HS-27A (cell line): Measurements from ENCODE around the gene PLA2G15.

Experiments used
- DNase-seq: peaks from one replicate; pipeline ENCODE4 v3.0.0-alpha.2; 2012; ENCODE audit warnings: low read depth, missing footprints

The PLA2G15 gene

GRCh38 chr16:68233085-68233834 is 11.9 kb upstream of the PLA2G15 start:
- no peak for DNase-seq

- DNase-seq = no peak
Measured at GRCh38 chr16:68233835-68234187, 11.4 kb upstream of the PLA2G15 start.

- no peak for DNase-seq
Measured at GRCh38 chr16:68234188-68235107, 10.7 kb upstream of the PLA2G15 start.

GRCh38 chr16:68235108-68235886 is 9.9 kb upstream of the PLA2G15 start:
- no peak for DNase-seq

GRCh38 chr16:68235887-68236136 is 9.4 kb upstream of the PLA2G15 start, which contains the start of gene ESRP2:
Gene ESRP2, minus strand, starts transcription at chr16:68236127. Its CDS starts 82 bp downstream, at chr16:68236045.
- DNase-seq = no peak

GRCh38 chr16:68236137-68236825 is 8.9 kb upstream of the PLA2G15 start:
- DNase-seq = no peak

GRCh38 chr16:68236826-68237242 is 8.3 kb upstream of the PLA2G15 start:
- no peak for DNase-seq

GRCh38 chr16:68237243-68238028 is 7.7 kb upstream of the PLA2G15 start:
- peak; percentile 97 for DNase-seq

GRCh38 chr16:68238029-68238345 is 7.2 kb upstream of the PLA2G15 start:
- DNase-seq = no peak

- DNase-seq = no peak
Measured at GRCh38 chr16:68242085-68242484, 3.1 kb upstream of the PLA2G15 start.

- DNase-seq = no peak
Measured at GRCh38 chr16:68242926-68243858, 2.0 kb upstream of the PLA2G15 start.

GRCh38 chr16:68244481-68244902 is 681 bp upstream of the PLA2G15 start:
- DNase-seq = no peak

- DNase-seq = no peak
Measured at GRCh38 chr16:68246121-68246520, 948 bp downstream of the PLA2G15 start.

GRCh38 chr16:68246666-68247065 is 1.5 kb downstream of the PLA2G15 start:
- DNase-seq = no peak

GRCh38 chr16:68247400-68247799 is 2.2 kb downstream of the PLA2G15 start:
- DNase-seq = no peak

- no peak for DNase-seq
Measured at GRCh38 chr16:68247932-68248331, 2.8 kb downstream of the PLA2G15 start.

GRCh38 chr16:68249371-68249770 is 4.2 kb downstream of the PLA2G15 start:
- no peak for DNase-seq

GRCh38 chr16:68250951-68251350 is 5.8 kb downstream of the PLA2G15 start:
- DNase-seq = no peak

- DNase-seq = no peak
Measured at GRCh38 chr16:68251832-68252231, 6.7 kb downstream of the PLA2G15 start.

GRCh38 chr16:68252383-68252782 is 7.2 kb downstream of the PLA2G15 start:
- no peak for DNase-seq
